Sigmoid colon (tissue), 7 donors: ENCODE measurements around the gene SH2D5. TPM values are rescaled to one million over a fixed set of nuclear protein-coding genes. Genes with fewer than 3 reads are reported as not detected.

Experiments
- DNase-seq: peaks from one replicate; pipeline ENCODE4 v3.0.0-alpha.2; 2019
- H3K27ac ChIP-seq, 4 donors: fragments of 200-600 bp; sonication (generic); one replicate each; pipeline ENCODE4 v1.5.1; 2016 to 2019; ENCODE audit warnings: mild to moderate bottlenecking in 1 of 4
- H3K27me3 ChIP-seq, 3 donors: fragments of 200-600 bp; sonication (generic); one replicate each; pipeline ENCODE4 v1.5.1; 2019; ENCODE audit warnings: mild to moderate bottlenecking in 1 of 3
- H3K36me3 ChIP-seq, 4 donors: fragments of 200-600 bp; sonication (generic); one replicate each; pipeline ENCODE4 v1.5.1; 2016 to 2019
- H3K4me1 ChIP-seq, 4 donors: fragments of 200-600 bp; sonication (generic); one replicate each; pipeline ENCODE4 v1.5.1; 2017 to 2019
- H3K4me3 ChIP-seq, 4 donors: fragments of 200-600 bp; sonication (generic); one replicate each; pipeline ENCODE4 v1.5.1; 2017 to 2019; ENCODE audit warnings: mild to moderate bottlenecking in 2 of 4, moderate library complexity in 1 of 4
- H3K9me3 ChIP-seq, 4 donors: fragments of 200-600 bp in 3 of 4; sonication (generic) in 3 of 4; one replicate each; pipeline versions ENCODE4 v1.5.1 to v1.6.1; 2013 to 2019
- CTCF ChIP-seq, 4 experiments: fragments of 450-650 bp in 3 of 4; fragments of 200-600 bp in 1 of 4; IDR thresholded peaks; one replicate each; pipeline ENCODE4 v1.5.1; 2016 to 2019; ENCODE audit warnings: antibody characterized with exemption in 4 of 4, mild to moderate bottlenecking in 3 of 4, moderate library complexity in 2 of 4
- EP300 ChIP-seq, 4 donors: sonication (generic); formaldehyde crosslinking; IDR thresholded peaks; one replicate each; pipeline ENCODE4 v1.6.1; 2017; ENCODE audit warnings: antibody characterized with exemption in 4 of 4
- POLR2A ChIP-seq, 2 donors: fragments of 450-650 bp; IDR thresholded peaks; one replicate each; pipeline ENCODE4 v1.6.1; 2016; ENCODE audit warnings: antibody characterized with exemption in 2 of 2, mild to moderate bottlenecking in 2 of 2, moderate library complexity in 2 of 2
- POLR2AphosphoS5 ChIP-seq, 4 donors: sonication (generic); formaldehyde crosslinking; IDR thresholded peaks; one replicate each; pipeline ENCODE4 v1.6.1; 2017; ENCODE audit warnings: antibody characterized with exemption in 4 of 4
- WGBS, 2 donors: extraction: QIAGEN DNeasy Blood & Tissue Kit; methylation state at CpG; one replicate each; pipeline ENCODE4 v1.1.7; 2013; 5-methylcytosine and 5-hydroxymethylcytosine counted together
- intact Hi-C: fragments of 100-400 bp; cut with DNase I; formaldehyde crosslinking; loops from one replicate; pipeline ENCODE4 v1.15.1; 2023
- polyA plus RNA-seq, 3 donors: library from polyadenylated mRNA; stranded (reverse); fragments of 200-250 nt; gene quantifications; one replicate each; pipeline ENCODE4 v1.2.3, GENCODE V29; 2013
- total RNA-seq, 4 donors: library from RNA; depleted of rRNA; stranded (reverse); fragments of >200 nt; gene quantifications; one replicate each; pipeline ENCODE4 v1.1.0, GENCODE V29; 2016
- donor health status: healthy with polysubstance abuse.
- donor health status: Bipolar disorder and iron deficiency.
- donor health status: healthy.

The SH2D5 gene
- total and polyA plus RNA-seq, 7 donors: under 0.01 to 0.55 (median 0.14) TPM; not detected in 2

- intact Hi-C loops: no loop called here
- no peaks in the 10 kb centered on the region for H3K9me3 ChIP-seq
- no peak for TF ChIP-seq CTCF (IDR thresholded peaks at IDR 0.05)
- TF ChIP-seq POLR2A (IDR thresholded peaks at IDR 0.05): no peak
- no peak for TF ChIP-seq POLR2AphosphoS5 (IDR thresholded peaks at IDR 0.05)
- no peak for TF ChIP-seq EP300 (IDR thresholded peaks at IDR 0.05)
- H3K27me3 ChIP-seq: peaks cover 0 to 3% (median 0%) of the 10 kb centered on the region in 3 donors
- 81 to 84% methylated on average over 29 of the region's 29 CpGs for WGBS, 2 donors
- no peak for DNase-seq
- no peaks in the 10 kb centered on the region for H3K4me1 ChIP-seq
- no peak overlapping the region for H3K27ac ChIP-seq
- no peaks in the 10 kb centered on the region for H3K36me3 ChIP-seq
- H3K4me3 ChIP-seq: no peak overlapping the region
These were observed 21.0 kb downstream of the SH2D5 start for GRCh38 chr1:20711285-20712214.

GRCh38 chr1:20710469-20711284, 21.8 kb downstream of the SH2D5 start:
- DNase-seq: no peak
- TF ChIP-seq CTCF (IDR thresholded peaks at IDR 0.05) (no peak), EP300 (IDR thresholded peaks at IDR 0.05) (no peak), POLR2A (IDR thresholded peaks at IDR 0.05) (no peak), POLR2AphosphoS5 (IDR thresholded peaks at IDR 0.05) (no peak)
- intact Hi-C loops: no loop called here
- no peaks in the 10 kb centered on the region for H3K4me1 ChIP-seq
- H3K36me3 ChIP-seq: no peaks in the 10 kb centered on the region
- H3K27ac ChIP-seq: no peak overlapping the region
- H3K27me3 ChIP-seq: peaks cover 0 to 2% (median 0%) of the 10 kb centered on the region in 3 donors
- whole genome bisulfite sequencing, 2 donors: 67 to 73% methylated on average over 18 of the region's 18 CpGs
- no peak overlapping the region for H3K4me3 ChIP-seq
- H3K9me3 ChIP-seq: no peaks in the 10 kb centered on the region

- Histone ChIP-seq H3K27ac (no peak overlapping the region), H3K9me3 (no peaks in the 10 kb centered on the region), H3K4me1 (no peaks in the 10 kb centered on the region), H3K27me3 (no peaks in the 10 kb centered on the region), H3K36me3 (no peaks in the 10 kb centered on the region), H3K4me3 (no peak overlapping the region)
- no peak for DNase-seq
- WGBS, 2 donors: 90 to 94% methylated on average over 3 of the region's 3 CpGs
- intact Hi-C loops: no loop called here
- TF ChIP-seq POLR2AphosphoS5 (IDR thresholded peaks at IDR 0.05) (no peak), CTCF (IDR thresholded peaks at IDR 0.05) (no peak), POLR2A (IDR thresholded peaks at IDR 0.05) (no peak), EP300 (IDR thresholded peaks at IDR 0.05) (no peak)
These were observed 22.6 kb downstream of the SH2D5 start for GRCh38 chr1:20709868-20710267.

GRCh38 chr1:20708891-20709290, 23.6 kb downstream of the SH2D5 start:
- no peaks in the 10 kb centered on the region for H3K27me3 ChIP-seq
- TF ChIP-seq POLR2AphosphoS5 (IDR thresholded peaks at IDR 0.05) (no peak), EP300 (IDR thresholded peaks at IDR 0.05) (no peak), POLR2A (IDR thresholded peaks at IDR 0.05) (no peak), CTCF (IDR thresholded peaks at IDR 0.05) (no peak)
- 82 to 84% methylated on average over 5 of the region's 5 CpGs for WGBS, 2 donors

More at GRCh38 chr1:20708891-20709290, 23.6 kb downstream of the SH2D5 start:
- no peak overlapping the region for H3K27ac ChIP-seq
- intact Hi-C loops: no loop called here
- no peak overlapping the region for H3K4me3 ChIP-seq
- H3K36me3 ChIP-seq: no peaks in the 10 kb centered on the region
- no peak for DNase-seq
- no peaks in the 10 kb centered on the region for H3K9me3 ChIP-seq
- no peaks in the 10 kb centered on the region for H3K4me1 ChIP-seq
